Measurements from ENCODE around the gene PWWP2B. TPM values are rescaled to one million over a fixed set of nuclear protein-coding genes. Genes with fewer than 3 reads are reported as not detected.

PWWP2B gene
- total and polyA plus RNA-seq, 2 experiments from 2014 or later, result 2.3 to 12.8 TPM

- Histone ChIP-seq H4K20me1 (replicated peaks; ENCODE audit: insufficient read depth) (no peaks in the 10 kb centered on the region), H2AFZ (no peak overlapping the region), H3F3A (replicated peaks; ENCODE audit: low read depth) (0 out of 2 replicates have a peak, but pooled peaks cover 3% of the 10 kb centered on the region), H3K4me2 (no peak overlapping the region), H3K4me1 (ENCODE audit: insufficient read depth) (no peaks in the 10 kb centered on the region), H3K27me3 (ENCODE audit: insufficient read depth) (no peaks in the 10 kb centered on the region), H3K36me3 (ENCODE audit: insufficient read depth) (no peaks in the 10 kb centered on the region), H3K9me2 (ENCODE audit: insufficient read depth) (no peaks in the 10 kb centered on the region), H3K4me3 (no peak overlapping the region), H3K79me2 (replicated peaks; ENCODE audit: insufficient read depth) (no peaks in the 10 kb centered on the region), H3K27ac (ENCODE audit: low read depth) (no peak overlapping the region)
- ATAC-seq (no peak), DNase-seq (ENCODE audit: low spot score) (no peak)
- Mint-ChIP-seq H3K27me3 (ENCODE audit: insufficient read depth, low read depth, poor library complexity) (peaks cover 7% of the 10 kb centered on the region), H3K27ac (no peak overlapping the region), H3K9me3 (no peaks in the 10 kb centered on the region; the same call in 2 of the 3 replicates), H3K36me3 (ENCODE audit: low read depth) (peaks cover 3% of the 10 kb centered on the region; the same call in 1 of the 3 replicates), H3K4me3 (no peak overlapping the region), H3K4me1 (peaks cover 3% of the 10 kb centered on the region; the same call in 2 of the 3 replicates)
- no peak for TF ChIP-seq ZNF331 (CRISPR knock-in tag; IDR thresholded peaks at IDR 0.05; ENCODE audit: low read depth)
- TF ChIP-seq EZH2 (IDR thresholded peaks at IDR 0.05; ENCODE audit: low read depth, unreplicated experiment), result no peak
- no peak for TF ChIP-seq EZH2phosphoT487 (IDR thresholded peaks at IDR 0.05; ENCODE audit: unreplicated experiment)
- TF ChIP-seq REST (IDR thresholded peaks at IDR 0.05; ENCODE audit: unreplicated experiment), result no peak
- TF ChIP-seq CREB1 (CRISPR knock-in tag; IDR thresholded peaks at IDR 0.05; ENCODE audit: low read depth), result no peak
- TF ChIP-seq ZNF462 (CRISPR knock-in tag; IDR thresholded peaks at IDR 0.05), result no peak
- no peak for TF ChIP-seq ZNF114 (CRISPR knock-in tag; IDR thresholded peaks at IDR 0.05)
These were observed 35.4 kb upstream of the PWWP2B start for GRCh38 chr10:132361581-132362101.
